Mononuclear cell (primary cell): Measurements from ENCODE around the gene TBC1D24. TPM values are rescaled to one million over a fixed set of nuclear protein-coding genes. Genes with fewer than 3 reads are reported as not detected.

Experiments used
- H3K27me3 ChIP-seq: 2 replicates; pipeline ENCODE4 v1.6.0; 2011; ENCODE audit warnings: low read length, control low read depth; ENCODE audit not compliant: insufficient read depth
- H3K4me1 ChIP-seq: 2 replicates; pipeline ENCODE4 v1.5.1; 2011; ENCODE audit warnings: mild to moderate bottlenecking, low read length, control low read depth; ENCODE audit not compliant: insufficient read depth
- H3K4me3 ChIP-seq: 2 replicates; pipeline ENCODE4 v1.5.1; 2011; ENCODE audit warnings: mild to moderate bottlenecking, low read length, moderate library complexity
- H3K9me3 ChIP-seq: 2 replicates; pipeline ENCODE4 v1.5.1; 2011; ENCODE audit warnings: low read depth, mild to moderate bottlenecking, control low read depth, low read length
- total RNA-seq: library from RNA; depleted of rRNA; stranded (reverse); fragments of >200 nt; gene quantifications from one replicate; pipeline ENCODE4 v1.2.3, GENCODE V29; 2012

TBC1D24 gene
- total RNA-seq, 1 donor = 2.1 TPM

GRCh38 chr16:2507052-2507659 is 32.2 kb downstream of the TBC1D24 start:
- Histone ChIP-seq H3K27me3 (no peaks in the 10 kb centered on the region), H3K9me3 (no peaks in the 10 kb centered on the region), H3K4me1 (peaks cover 59% of the 10 kb centered on the region), H3K4me3 (no peak overlapping the region)

- Histone ChIP-seq H3K4me3 (no peak overlapping the region), H3K27me3 (no peaks in the 10 kb centered on the region), H3K4me1 (peaks cover 59% of the 10 kb centered on the region), H3K9me3 (no peaks in the 10 kb centered on the region)
Observed at GRCh38 chr16:2507665-2508064, 32.7 kb downstream of the TBC1D24 start.

- no peaks in the 10 kb centered on the region for H3K9me3 ChIP-seq
- H3K4me3 ChIP-seq = no peak overlapping the region
- no peaks in the 10 kb centered on the region for H3K27me3 ChIP-seq
- peaks cover 59% of the 10 kb centered on the region for H3K4me1 ChIP-seq
Observed at GRCh38 chr16:2508722-2509400, 33.9 kb downstream of the TBC1D24 start.

- H3K27me3 ChIP-seq = no peaks in the 10 kb centered on the region
- no peak overlapping the region for H3K4me3 ChIP-seq
- no peaks in the 10 kb centered on the region for H3K9me3 ChIP-seq
- H3K4me1 ChIP-seq = peaks cover 75% of the 10 kb centered on the region
Observed at GRCh38 chr16:2511128-2511800, 36.3 kb downstream of the TBC1D24 start.

GRCh38 chr16:2511996-2512734 is 37.2 kb downstream of the TBC1D24 start:
- no peaks in the 10 kb centered on the region for H3K9me3 ChIP-seq
- no peaks in the 10 kb centered on the region for H3K27me3 ChIP-seq
- no peak overlapping the region for H3K4me3 ChIP-seq
- peaks cover 75% of the 10 kb centered on the region for H3K4me1 ChIP-seq

GRCh38 chr16:2512735-2513404 is 37.9 kb downstream of the TBC1D24 start:
- no peaks in the 10 kb centered on the region for H3K9me3 ChIP-seq
- peaks cover 75% of the 10 kb centered on the region for H3K4me1 ChIP-seq
- H3K27me3 ChIP-seq = no peaks in the 10 kb centered on the region
- H3K4me3 ChIP-seq = peak overlapping the region; percentile 80

GRCh38 chr16:2513405-2514332 is 38.7 kb downstream of the TBC1D24 start, which contains the start of gene ATP6V0C:
Gene ATP6V0C, plus strand, starts transcription at chr16:2513952. Its CDS starts 152 bp downstream, at chr16:2514104.
- H3K4me1 ChIP-seq = peaks cover 75% of the 10 kb centered on the region
- H3K4me3 ChIP-seq = peak within 1 kb of the TSS; percentile 80
- H3K27me3 ChIP-seq = no peaks in the 10 kb centered on the region
- H3K9me3 ChIP-seq = no peaks in the 10 kb centered on the region

- H3K4me3 ChIP-seq = peak overlapping the region; percentile 80
- H3K4me1 ChIP-seq = peaks cover 75% of the 10 kb centered on the region
- H3K9me3 ChIP-seq = no peaks in the 10 kb centered on the region
- H3K27me3 ChIP-seq = no peaks in the 10 kb centered on the region
Observed at GRCh38 chr16:2514333-2515179, 39.6 kb downstream of the TBC1D24 start.

GRCh38 chr16:2515180-2515851 is 40.4 kb downstream of the TBC1D24 start:
- H3K27me3 ChIP-seq = no peaks in the 10 kb centered on the region
- H3K9me3 ChIP-seq = no peaks in the 10 kb centered on the region
- H3K4me3 ChIP-seq = peak overlapping the region; percentile 80
- H3K4me1 ChIP-seq = peaks cover 69% of the 10 kb centered on the region

- peak overlapping the region; percentile 80 for H3K4me3 ChIP-seq
- H3K9me3 ChIP-seq = no peaks in the 10 kb centered on the region
- H3K27me3 ChIP-seq = no peaks in the 10 kb centered on the region
- peaks cover 73% of the 10 kb centered on the region for H3K4me1 ChIP-seq
Observed at GRCh38 chr16:2516391-2517240, 41.7 kb downstream of the TBC1D24 start.

- H3K4me1 ChIP-seq = peaks cover 65% of the 10 kb centered on the region
- H3K9me3 ChIP-seq = no peaks in the 10 kb centered on the region
- H3K27me3 ChIP-seq = no peaks in the 10 kb centered on the region
- H3K4me3 ChIP-seq = no peak overlapping the region
Observed at GRCh38 chr16:2517954-2518605, 43.2 kb downstream of the TBC1D24 start.
